ENCODE results near the gene RAVER1. TPM values are rescaled to one million over a fixed set of nuclear protein-coding genes. Genes with fewer than 3 reads are reported as not detected.

RAVER1 gene
- total and polyA plus RNA-seq, 9 of the 15 experiments (the other 6 are each of a cell fraction or from before 2014, with no cell fraction given) = 0.06 to 113 (median 7.0) TPM

DNA sequence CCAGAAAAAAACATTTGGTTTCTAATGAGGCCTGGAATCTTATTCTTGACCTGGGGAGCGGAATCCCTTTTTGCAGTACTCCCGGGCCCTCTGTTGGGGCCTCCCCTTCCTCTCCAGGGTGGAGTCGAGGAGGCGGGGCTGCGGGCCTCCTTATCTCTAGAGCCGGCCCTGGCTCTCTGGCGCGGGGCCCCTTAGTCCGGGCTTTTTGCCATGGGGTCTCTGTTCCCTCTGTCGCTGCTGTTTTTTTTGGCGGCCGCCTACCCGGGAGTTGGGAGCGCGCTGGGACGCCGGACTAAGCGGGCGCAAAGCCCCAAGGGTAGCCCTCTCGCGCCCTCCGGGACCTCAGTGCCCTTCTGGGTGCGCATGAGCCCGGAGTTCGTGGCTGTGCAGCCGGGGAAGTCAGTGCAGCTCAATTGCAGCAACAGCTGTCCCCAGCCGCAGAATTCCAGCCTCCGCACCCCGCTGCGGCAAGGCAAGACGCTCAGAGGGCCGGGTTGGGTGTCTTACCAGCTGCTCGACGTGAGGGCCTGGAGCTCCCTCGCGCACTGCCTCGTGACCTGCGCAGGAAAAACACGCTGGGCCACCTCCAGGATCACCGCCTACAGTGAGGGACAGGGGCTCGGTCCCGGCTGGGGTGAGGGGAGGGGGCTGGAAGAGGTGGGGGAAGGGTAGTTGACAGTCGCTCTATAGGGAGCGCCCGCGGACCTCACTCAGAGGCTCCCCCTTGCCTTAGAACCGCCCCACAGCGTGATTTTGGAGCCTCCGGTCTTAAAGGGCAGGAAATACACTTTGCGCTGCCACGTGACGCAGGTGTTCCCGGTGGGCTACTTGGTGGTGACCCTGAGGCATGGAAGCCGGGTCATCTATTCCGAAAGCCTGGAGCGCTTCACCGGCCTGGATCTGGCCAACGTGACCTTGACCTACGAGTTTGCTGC lies 46.3 kb downstream of the RAVER1 start, which contains the start of gene ICAM4 (continued):
- TF ChIP-seq, protein P1, sequence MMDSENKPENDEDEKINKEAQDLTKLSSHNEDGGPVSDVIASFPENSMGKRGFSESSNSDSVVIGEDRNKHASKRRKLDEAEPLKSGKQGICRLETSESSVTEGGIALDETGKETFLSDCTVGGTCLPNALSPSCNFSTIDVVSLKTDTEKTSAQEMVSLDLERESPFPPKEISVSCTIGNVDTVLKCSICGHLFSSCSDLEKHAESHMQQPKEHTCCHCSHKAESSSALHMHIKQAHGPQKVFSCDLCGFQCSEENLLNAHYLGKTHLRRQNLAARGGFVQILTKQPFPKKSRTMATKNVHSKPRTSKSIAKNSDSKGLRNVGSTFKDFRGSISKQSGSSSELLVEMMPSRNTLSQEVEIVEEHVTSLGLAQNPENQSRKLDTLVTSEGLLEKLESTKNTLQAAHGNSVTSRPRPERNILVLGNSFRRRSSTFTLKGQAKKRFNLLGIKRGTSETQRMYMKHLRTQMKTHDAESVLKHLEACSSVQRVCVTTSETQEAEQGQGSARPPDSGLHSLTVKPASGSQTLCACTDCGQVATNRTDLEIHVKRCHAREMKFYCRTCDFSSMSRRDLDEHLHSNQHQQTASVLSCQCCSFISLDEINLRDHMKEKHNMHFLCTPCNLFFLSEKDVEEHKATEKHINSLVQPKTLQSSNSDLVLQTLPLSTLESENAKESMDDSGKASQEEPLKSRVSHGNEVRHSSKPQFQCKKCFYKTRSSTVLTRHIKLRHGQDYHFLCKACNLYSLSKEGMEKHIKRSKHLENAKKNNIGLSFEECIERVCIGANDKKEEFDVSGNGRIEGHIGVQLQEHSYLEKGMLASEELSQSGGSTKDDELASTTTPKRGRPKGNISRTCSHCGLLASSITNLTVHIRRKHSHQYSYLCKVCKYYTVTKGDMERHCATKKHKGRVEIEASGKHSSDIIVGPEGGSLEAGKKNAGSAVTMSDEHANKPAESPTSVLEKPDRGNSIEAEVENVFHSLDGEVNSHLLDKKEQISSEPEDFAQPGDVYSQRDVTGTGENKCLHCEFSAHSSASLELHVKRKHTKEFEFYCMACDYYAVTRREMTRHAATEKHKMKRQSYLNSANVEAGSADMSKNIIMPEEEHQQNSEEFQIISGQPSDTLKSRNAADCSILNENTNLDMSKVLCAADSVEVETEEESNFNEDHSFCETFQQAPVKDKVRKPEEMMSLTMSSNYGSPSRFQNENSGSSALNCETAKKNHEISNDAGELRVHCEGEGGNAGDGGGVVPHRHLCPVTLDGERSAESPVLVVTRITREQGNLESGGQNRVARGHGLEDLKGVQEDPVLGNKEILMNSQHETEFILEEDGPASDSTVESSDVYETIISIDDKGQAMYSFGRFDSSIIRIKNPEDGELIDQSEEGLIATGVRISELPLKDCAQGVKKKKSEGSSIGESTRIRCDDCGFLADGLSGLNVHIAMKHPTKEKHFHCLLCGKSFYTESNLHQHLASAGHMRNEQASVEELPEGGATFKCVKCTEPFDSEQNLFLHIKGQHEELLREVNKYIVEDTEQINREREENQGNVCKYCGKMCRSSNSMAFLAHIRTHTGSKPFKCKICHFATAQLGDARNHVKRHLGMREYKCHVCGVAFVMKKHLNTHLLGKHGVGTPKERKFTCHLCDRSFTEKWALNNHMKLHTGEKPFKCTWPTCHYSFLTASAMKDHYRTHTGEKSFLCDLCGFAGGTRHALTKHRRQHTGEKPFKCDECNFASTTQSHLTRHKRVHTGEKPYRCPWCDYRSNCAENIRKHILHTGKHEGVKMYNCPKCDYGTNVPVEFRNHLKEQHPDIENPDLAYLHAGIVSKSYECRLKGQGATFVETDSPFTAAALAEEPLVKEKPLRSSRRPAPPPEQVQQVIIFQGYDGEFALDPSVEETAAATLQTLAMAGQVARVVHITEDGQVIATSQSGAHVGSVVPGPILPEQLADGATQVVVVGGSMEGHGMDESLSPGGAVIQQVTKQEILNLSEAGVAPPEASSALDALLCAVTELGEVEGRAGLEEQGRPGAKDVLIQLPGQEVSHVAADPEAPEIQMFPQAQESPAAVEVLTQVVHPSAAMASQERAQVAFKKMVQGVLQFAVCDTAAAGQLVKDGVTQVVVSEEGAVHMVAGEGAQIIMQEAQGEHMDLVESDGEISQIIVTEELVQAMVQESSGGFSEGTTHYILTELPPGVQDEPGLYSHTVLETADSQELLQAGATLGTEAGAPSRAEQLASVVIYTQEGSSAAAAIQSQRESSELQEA (IDR thresholded peaks at IDR 0.05; ENCODE audit: low read depth) = no peak
- no peak for TF ChIP-seq ZNF197 (CRISPR knock-in tag; IDR thresholded peaks at IDR 0.05; ENCODE audit: low read depth)
- TF ChIP-seq, protein P2, sequence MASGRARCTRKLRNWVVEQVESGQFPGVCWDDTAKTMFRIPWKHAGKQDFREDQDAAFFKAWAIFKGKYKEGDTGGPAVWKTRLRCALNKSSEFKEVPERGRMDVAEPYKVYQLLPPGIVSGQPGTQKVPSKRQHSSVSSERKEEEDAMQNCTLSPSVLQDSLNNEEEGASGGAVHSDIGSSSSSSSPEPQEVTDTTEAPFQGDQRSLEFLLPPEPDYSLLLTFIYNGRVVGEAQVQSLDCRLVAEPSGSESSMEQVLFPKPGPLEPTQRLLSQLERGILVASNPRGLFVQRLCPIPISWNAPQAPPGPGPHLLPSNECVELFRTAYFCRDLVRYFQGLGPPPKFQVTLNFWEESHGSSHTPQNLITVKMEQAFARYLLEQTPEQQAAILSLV (tag; IDR thresholded peaks at IDR 0.05) = no peak
- TF ChIP-seq, protein P3, sequence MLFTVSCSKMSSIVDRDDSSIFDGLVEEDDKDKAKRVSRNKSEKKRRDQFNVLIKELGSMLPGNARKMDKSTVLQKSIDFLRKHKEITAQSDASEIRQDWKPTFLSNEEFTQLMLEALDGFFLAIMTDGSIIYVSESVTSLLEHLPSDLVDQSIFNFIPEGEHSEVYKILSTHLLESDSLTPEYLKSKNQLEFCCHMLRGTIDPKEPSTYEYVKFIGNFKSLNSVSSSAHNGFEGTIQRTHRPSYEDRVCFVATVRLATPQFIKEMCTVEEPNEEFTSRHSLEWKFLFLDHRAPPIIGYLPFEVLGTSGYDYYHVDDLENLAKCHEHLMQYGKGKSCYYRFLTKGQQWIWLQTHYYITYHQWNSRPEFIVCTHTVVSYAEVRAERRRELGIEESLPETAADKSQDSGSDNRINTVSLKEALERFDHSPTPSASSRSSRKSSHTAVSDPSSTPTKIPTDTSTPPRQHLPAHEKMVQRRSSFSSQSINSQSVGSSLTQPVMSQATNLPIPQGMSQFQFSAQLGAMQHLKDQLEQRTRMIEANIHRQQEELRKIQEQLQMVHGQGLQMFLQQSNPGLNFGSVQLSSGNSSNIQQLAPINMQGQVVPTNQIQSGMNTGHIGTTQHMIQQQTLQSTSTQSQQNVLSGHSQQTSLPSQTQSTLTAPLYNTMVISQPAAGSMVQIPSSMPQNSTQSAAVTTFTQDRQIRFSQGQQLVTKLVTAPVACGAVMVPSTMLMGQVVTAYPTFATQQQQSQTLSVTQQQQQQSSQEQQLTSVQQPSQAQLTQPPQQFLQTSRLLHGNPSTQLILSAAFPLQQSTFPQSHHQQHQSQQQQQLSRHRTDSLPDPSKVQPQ (CRISPR knock-in tag; IDR thresholded peaks at IDR 0.05; ENCODE audit: borderline replicate concordance) = no peak
- TF ChIP-seq ZFX (CRISPR knock-in tag; IDR thresholded peaks at IDR 0.05) = peak; percentile 41
- peak; percentile 50 for TF ChIP-seq E2F8 (IDR thresholded peaks at IDR 0.05; ENCODE audit: low read depth, partially characterized antibody)
- TF ChIP-seq SMARCC2 (IDR thresholded peaks at IDR 0.05; ENCODE audit: low read depth) = no peak
- TF ChIP-seq HLTF (IDR thresholded peaks at IDR 0.05) = peak; percentile 62; the same call in 1 of the 2 replicates

All from K562 (cell line).